Subcutaneous abdominal adipose tissue (tissue), 5 donors: ENCODE results near the gene ZNF543.
"Not testable (repeated sequence)": the region's sequence is repeated elsewhere in the genome, so short reads cannot be mapped to it uniquely, and the experiment has no call there.

Source experiments
- H3K27ac ChIP-seq: one replicate; pipeline ENCODE4 v1.7.0; 2013; ENCODE audit warnings: low read depth, mild to moderate bottlenecking, inconsistent platforms, low read length, moderate library complexity
- H3K27me3 ChIP-seq, 5 donors: one replicate each; pipeline ENCODE4 v1.7.0; 2013; ENCODE audit warnings: low read length in 5 of 5, inconsistent platforms in 1 of 5; ENCODE audit not compliant: control insufficient read depth in 5 of 5, insufficient read depth in 4 of 5
- H3K36me3 ChIP-seq, 5 donors: one replicate each; pipeline ENCODE4 v1.7.0; 2013; ENCODE audit warnings: low read length in 5 of 5; ENCODE audit not compliant: control insufficient read depth in 5 of 5, insufficient read depth in 5 of 5
- H3K4me1 ChIP-seq, 5 donors: one replicate each; pipeline ENCODE4 v1.7.0; 2013; ENCODE audit warnings: low read length in 5 of 5, mild to moderate bottlenecking in 3 of 5, moderate library complexity in 1 of 5; ENCODE audit not compliant: control insufficient read depth in 5 of 5, insufficient read depth in 5 of 5
- H3K4me3 ChIP-seq, 5 donors: one replicate each; pipeline ENCODE4 v1.7.0; 2013; ENCODE audit warnings: low read length in 5 of 5, low read depth in 1 of 5
- H3K9ac ChIP-seq, 5 donors: one replicate each; pipeline ENCODE4 v1.7.0; 2013; ENCODE audit warnings: low read length in 5 of 5, mild to moderate bottlenecking in 4 of 5, moderate library complexity in 3 of 5
- H3K9me3 ChIP-seq, 5 donors: one replicate each; pipeline ENCODE4 v1.7.0; 2013; ENCODE audit warnings: low read length in 5 of 5; ENCODE audit not compliant: control insufficient read depth in 5 of 5
- donor health status: healthy.
- donor health status: healthy.
- donor health status: healthy.
- donor health status: healthy.
- donor health status: healthy.

ZNF543 gene

GRCh38 chr19:57320180-57321084 lies at the start of gene ZNF543:
TSS of gene ZNF543 (plus strand) at chr19:57320472. CDS start at chr19:57320854, 382 bp downstream.
- Histone ChIP-seq H3K27ac (peak within 1 kb of the TSS; percentile 86), H3K9me3 (peaks cover 0 to 3% (median 0%) of the 10 kb centered on the region in 5 donors), H3K36me3 (peaks cover 9 to 22% (median 21%) of the 10 kb centered on the region in 5 donors), H3K4me3 (peak within 1 kb of the TSS; percentile 74 to 94 (median 91)), H3K4me1 (peaks cover 8 to 31% (median 24%) of the 10 kb centered on the region in 5 donors), H3K27me3 (peaks cover 0 to 4% (median 0%) of the 10 kb centered on the region in 5 donors), H3K9ac (peak within 1 kb of the TSS; percentile 82 to 99 (median 97))

- Histone ChIP-seq H3K9ac (no peak overlapping the region), H3K27me3 (no peaks in the 10 kb centered on the region), H3K36me3 (peaks cover 3 to 13% (median 3%) of the 10 kb centered on the region in 5 donors), H3K9me3 (no peaks in the 10 kb centered on the region), H3K4me1 (no peaks in the 10 kb centered on the region), H3K27ac (no peak overlapping the region), H3K4me3 (no peak overlapping the region)
Measured at GRCh38 chr19:57271280-57271679, 49.0 kb upstream of the ZNF543 start.

- H3K9me3 ChIP-seq, result no peaks in the 10 kb centered on the region
- no peaks in the 10 kb centered on the region for H3K27me3 ChIP-seq
- no peak overlapping the region for H3K27ac ChIP-seq
- no peaks in the 10 kb centered on the region for H3K4me1 ChIP-seq
- peaks cover 0 to 13% (median 3%) of the 10 kb centered on the region in 5 donors for H3K36me3 ChIP-seq
- no peak overlapping the region for H3K9ac ChIP-seq
- H3K4me3 ChIP-seq, result no peak overlapping the region
Measured at GRCh38 chr19:57273014-57273413, 47.3 kb upstream of the ZNF543 start.

- H3K9ac ChIP-seq, result no peak overlapping the region
- H3K4me3 ChIP-seq, result no peak overlapping the region
- H3K27me3 ChIP-seq, result no peaks in the 10 kb centered on the region
- no peaks in the 10 kb centered on the region for H3K9me3 ChIP-seq
- H3K4me1 ChIP-seq, result peaks cover 0 to 18% (median 13%) of the 10 kb centered on the region in 5 donors
- H3K27ac ChIP-seq, result no peak overlapping the region
- peaks cover 0 to 3% (median 3%) of the 10 kb centered on the region in 5 donors for H3K36me3 ChIP-seq
Measured at GRCh38 chr19:57276430-57276829, 43.8 kb upstream of the ZNF543 start.

GRCh38 chr19:57278481-57278880 lies 41.8 kb upstream of the ZNF543 start:
- H3K27me3 ChIP-seq, H3K4me3 ChIP-seq, H3K36me3 ChIP-seq, H3K27ac ChIP-seq, H3K9ac ChIP-seq, H3K9me3 ChIP-seq: not testable (repeated sequence)
- H3K4me1 ChIP-seq, result peaks cover 5 to 33% (median 28%) of the 10 kb centered on the region in 5 donors

- Histone ChIP-seq H3K4me1 (peaks cover 5 to 33% (median 28%) of the 10 kb centered on the region in 5 donors), H3K9ac (peak overlapping the region; percentile 95 to 100 (median 98)), H3K9me3 (no peaks in the 10 kb centered on the region), H3K36me3 (peaks cover 0 to 16% (median 9%) of the 10 kb centered on the region in 5 donors), H3K27ac (peak overlapping the region; percentile 99), H3K27me3 (no peaks in the 10 kb centered on the region), H3K4me3 (peak overlapping the region; percentile 72 to 98 (median 95))
Measured at GRCh38 chr19:57279418-57280164, 40.7 kb upstream of the ZNF543 start.

GRCh38 chr19:57280165-57280961 lies 39.9 kb upstream of the ZNF543 start, which contains the start of gene ZNF460:
TSS of gene ZNF460 (plus strand) at chr19:57280485. CDS start at chr19:57280807, 322 bp downstream.
- peaks cover 5 to 33% (median 28%) of the 10 kb centered on the region in 5 donors for H3K4me1 ChIP-seq

GRCh38 chr19:57280962-57281400 lies 39.3 kb upstream of the ZNF543 start:
- Histone ChIP-seq H3K27ac (peak overlapping the region; percentile 99), H3K27me3 (no peaks in the 10 kb centered on the region), H3K36me3 (peaks cover 5 to 28% (median 21%) of the 10 kb centered on the region in 5 donors), H3K4me3 (peak overlapping the region; percentile 72 to 98 (median 95)), H3K4me1 (peaks cover 5 to 33% (median 28%) of the 10 kb centered on the region in 5 donors), H3K9me3 (no peaks in the 10 kb centered on the region), H3K9ac (peak overlapping the region; percentile 78 to 100 (median 98))

More at GRCh38 chr19:57280165-57280961, 39.9 kb upstream of the ZNF543 start, which contains the start of gene ZNF460:
- Histone ChIP-seq H3K9ac (peak within 1 kb of the TSS; percentile 95 to 100 (median 98)), H3K27ac (peak within 1 kb of the TSS; percentile 99), H3K4me3 (peak within 1 kb of the TSS; percentile 72 to 98 (median 95)), H3K9me3 (no peaks in the 10 kb centered on the region), H3K27me3 (no peaks in the 10 kb centered on the region), H3K36me3 (peaks cover 2 to 21% (median 16%) of the 10 kb centered on the region in 5 donors)

GRCh38 chr19:57282011-57282643 lies 38.1 kb upstream of the ZNF543 start:
- Histone ChIP-seq H3K4me3 (peak overlapping the region; percentile 5 to 30 (median 13)), H3K9ac (peak overlapping the region; percentile 23 to 62 (median 39)), H3K4me1 (peaks cover 5 to 33% (median 28%) of the 10 kb centered on the region in 5 donors), H3K27me3 (no peaks in the 10 kb centered on the region), H3K27ac (peak overlapping the region; percentile 27), H3K9me3 (no peaks in the 10 kb centered on the region), H3K36me3 (peaks cover 12 to 39% (median 32%) of the 10 kb centered on the region in 5 donors)
